Calu3 (cell line): ENCODE results near the gene ATP6V1C2. TPM values are rescaled to one million over a fixed set of nuclear protein-coding genes. Genes with fewer than 3 reads are reported as not detected.

Experiments used
- BruUV-seq: library from RNA; stranded (reverse); fragments of 400-500 nt; replicated peaks from 2 replicates; lab custom pipeline; 2021; lab: Mats Ljungman, UMichigan
- CTCF ChIA-PET: fragments of 300-600 bp; sonication (Branson Sonifier 250); formaldehyde crosslinking; loops from one replicate; lab custom pipeline; 2022; ENCODE audit warnings: antibody characterized with exemption; lab: Charles Lee
- DNase-seq: peaks from one replicate; pipeline ENCODE4 v3.0.0; 2022
- H3K27ac Mint-ChIP-seq: one replicate; pipeline ENCODE4 v1.8.0; 2022; ENCODE audit warnings: mixed read lengths; ENCODE audit not compliant: unreplicated experiment
- H3K27me3 Mint-ChIP-seq: one replicate; pipeline ENCODE4 v1.8.0; 2022; ENCODE audit warnings: mixed read lengths; ENCODE audit not compliant: unreplicated experiment
- H3K36me3 Mint-ChIP-seq: one replicate; pipeline ENCODE4 v1.8.0; 2022; ENCODE audit warnings: mild to moderate bottlenecking, moderate library complexity, mixed read lengths; ENCODE audit not compliant: insufficient read depth, unreplicated experiment
- H3K4me1 Mint-ChIP-seq: one replicate; pipeline ENCODE4 v1.8.0; 2022; ENCODE audit warnings: mild to moderate bottlenecking, low read depth, mixed read lengths; ENCODE audit not compliant: unreplicated experiment
- H3K4me3 Mint-ChIP-seq: one replicate; pipeline ENCODE4 v1.8.0; 2022; ENCODE audit warnings: mild to moderate bottlenecking, low read depth, moderate library complexity, mixed read lengths; ENCODE audit not compliant: unreplicated experiment
- H3K9me3 Mint-ChIP-seq: one replicate; pipeline ENCODE4 v1.8.0; 2022; ENCODE audit warnings: low read depth, mixed read lengths; ENCODE audit not compliant: unreplicated experiment
- CTCF ChIP-seq: fragments of 200-600 bp; IDR thresholded peaks from one replicate; pipeline ENCODE4 v1.8.0; 2022; ENCODE audit warnings: antibody characterized with exemption; ENCODE audit not compliant: unreplicated experiment
- intact Hi-C: fragments of 100-400 bp; cut with micrococcal nuclease; formaldehyde crosslinking; loops from one replicate; pipeline ENCODE4 v1.10.0; 2022; ENCODE audit not compliant: unreplicated experiment
- total RNA-seq: library from RNA; stranded (reverse); gene quantifications from 2 replicates; pipeline ENCODE4 v1.2.3, GENCODE V29; 2022

The ATP6V1C2 gene
- total RNA-seq, 1 experiment from 2014 or later, result 0.28 TPM

DNA sequence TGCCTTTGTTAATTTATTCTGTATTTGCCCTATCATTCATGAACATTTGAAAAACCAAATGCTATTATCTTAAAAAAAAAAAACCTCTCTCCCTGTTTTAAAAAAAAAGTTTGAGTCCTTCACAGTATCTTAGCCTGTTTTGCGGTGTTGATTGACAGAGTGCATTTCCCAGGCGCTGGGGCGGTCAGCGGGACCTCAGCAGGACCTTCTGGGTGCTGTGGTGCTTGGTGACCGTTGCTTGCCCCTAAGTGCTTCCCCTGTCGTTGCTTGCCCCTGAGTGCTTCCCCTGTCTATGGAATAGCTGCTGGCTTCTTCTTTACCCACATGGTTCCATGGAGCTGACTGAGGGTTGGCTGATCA lies 12.1 kb downstream of the ATP6V1C2 start:
- Mint-ChIP-seq H3K36me3 (no peaks in the 10 kb centered on the region), H3K27ac (no peak overlapping the region), H3K4me3 (no peak overlapping the region), H3K4me1 (no peaks in the 10 kb centered on the region), H3K9me3 (no peaks in the 10 kb centered on the region), H3K27me3 (peaks cover 25% of the 10 kb centered on the region)
- no peak for TF ChIP-seq CTCF
- DNase-seq, result no peak
- no TSS peak for BruUV-seq
- CTCF ChIA-PET, result interaction anchor here (0.7 kb wide), 1 partner anchor 25 kb away, joined by 3 read pairs; no protein-coding TSS in a partner anchor
- intact Hi-C loops, result no loop called here

- intact Hi-C loops, result no loop called here
- H3K27ac Mint-ChIP-seq, result no peak overlapping the region
- no peaks in the 10 kb centered on the region for H3K4me1 Mint-ChIP-seq
- H3K36me3 Mint-ChIP-seq, result no peaks in the 10 kb centered on the region
- TF ChIP-seq CTCF, result no peak
- DNase-seq, result no peak
- no TSS peak for BruUV-seq
- no peak overlapping the region for H3K4me3 Mint-ChIP-seq
- peaks cover 25% of the 10 kb centered on the region for H3K27me3 Mint-ChIP-seq
- CTCF ChIA-PET, result no interaction called here
- H3K9me3 Mint-ChIP-seq, result no peaks in the 10 kb centered on the region
Measured at GRCh38 chr2:10733980-10734379, 12.6 kb downstream of the ATP6V1C2 start.

DNA sequence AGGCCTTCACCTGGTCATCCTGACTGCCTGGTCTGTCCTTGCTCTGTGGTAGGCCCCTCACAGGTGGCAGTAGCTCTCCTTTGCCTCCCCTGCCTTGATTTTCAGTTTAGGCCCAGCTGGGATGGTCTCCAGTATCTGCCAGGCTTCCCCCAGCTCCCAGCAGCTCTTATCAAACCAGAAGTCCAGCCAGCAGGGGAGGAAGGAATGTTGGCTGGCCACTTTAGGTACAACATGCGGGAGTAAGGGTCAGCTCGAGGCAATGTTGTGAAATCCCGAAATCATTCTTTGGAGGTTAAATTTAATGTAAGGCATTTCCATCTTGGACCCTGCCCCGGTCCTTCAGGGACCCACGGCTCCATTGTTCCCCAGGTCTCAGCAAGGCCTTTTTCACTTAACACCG lies 16.8 kb downstream of the ATP6V1C2 start:
- Mint-ChIP-seq H3K27me3 (peaks cover 26% of the 10 kb centered on the region), H3K36me3 (no peaks in the 10 kb centered on the region), H3K9me3 (no peaks in the 10 kb centered on the region), H3K4me3 (no peak overlapping the region), H3K4me1 (no peaks in the 10 kb centered on the region), H3K27ac (no peak overlapping the region)
- no TSS peak for BruUV-seq
- no peak for TF ChIP-seq CTCF
- DNase-seq, result no peak
- CTCF ChIA-PET, result no interaction called here
- intact Hi-C loops, result no loop called here

DNA sequence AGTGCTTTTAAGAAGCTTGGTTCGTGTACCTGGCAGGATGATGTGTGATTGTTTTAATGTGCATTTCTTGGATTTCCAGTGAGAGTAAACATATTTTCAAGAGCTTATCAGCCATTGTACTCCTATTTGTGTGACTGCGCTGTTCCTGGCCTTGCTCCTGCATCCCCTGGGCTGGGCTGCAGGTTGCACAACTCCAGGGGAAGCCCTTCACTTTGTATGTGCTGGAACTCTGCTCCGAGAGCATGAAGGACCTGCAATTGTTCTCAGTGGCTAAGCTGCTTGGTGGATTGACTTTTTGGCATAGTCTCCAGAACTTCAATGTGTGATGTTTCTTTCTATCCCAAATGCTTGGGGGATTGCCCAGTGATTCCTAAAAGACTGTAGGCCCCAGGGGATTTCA lies 18.8 kb downstream of the ATP6V1C2 start:
- Mint-ChIP-seq H3K36me3 (no peaks in the 10 kb centered on the region), H3K4me1 (no peaks in the 10 kb centered on the region), H3K4me3 (no peak overlapping the region), H3K9me3 (no peaks in the 10 kb centered on the region), H3K27me3 (peaks cover 9% of the 10 kb centered on the region), H3K27ac (no peak overlapping the region)
- intact Hi-C loops, result no loop called here
- CTCF ChIA-PET, result interaction anchor here (0.7 to 1.3 kb wide), 3 partner anchors 10 to 483 kb away, joined by 3 to 4 read pairs (median 3); no protein-coding TSS in a partner anchor
- no peak for TF ChIP-seq CTCF
- DNase-seq, result no peak
- BruUV-seq, result no TSS peak
